GM12872 (cell line): ENCODE measurements around the gene TAF1C.

Source experiments
- CTCF ChIP-seq: IDR thresholded peaks from 3 replicates; pipeline ENCODE4 v1.5.1; 2011; ENCODE audit warnings: low read depth, mild to moderate bottlenecking, low read length, moderate library complexity; ENCODE audit not compliant: insufficient read depth

TAF1C gene

GRCh38 chr16:84207251-84207650 lies 20.4 kb upstream of the TAF1C start:
- no peak for TF ChIP-seq CTCF

- TF ChIP-seq CTCF: no peak
These were observed 19.3 kb upstream of the TAF1C start for GRCh38 chr16:84205976-84206691.

- TF ChIP-seq CTCF: no peak
These were observed 13.0 kb upstream of the TAF1C start for GRCh38 chr16:84199861-84200260.

- TF ChIP-seq CTCF: no peak
These were observed 12.2 kb upstream of the TAF1C start for GRCh38 chr16:84199097-84199496.

- TF ChIP-seq CTCF: no peak
These were observed 11.5 kb upstream of the TAF1C start for GRCh38 chr16:84198401-84198800.

- TF ChIP-seq CTCF: no peak
These were observed 10.7 kb upstream of the TAF1C start for GRCh38 chr16:84197466-84198128.

GRCh38 chr16:84196727-84197394 lies 10.0 kb upstream of the TAF1C start:
- no peak for TF ChIP-seq CTCF
